Mammary epithelial cell (primary cell): ENCODE measurements around the gene RANBP6.
"Not testable (repeated sequence)": the region's sequence is repeated elsewhere in the genome, so short reads cannot be mapped to it uniquely, and the experiment has no call there.

Source experiments
- EZH2 ChIP-seq: IDR thresholded peaks from 2 replicates; pipeline ENCODE4 v1.6.1; 2012; ENCODE audit warnings: low read length, inconsistent platforms, borderline replicate concordance
- TF ChIP-seq, protein P1 (sequence below), 2 donors: IDR thresholded peaks in 1 of 2; conservative IDR thresholded peaks in 1 of 2; 2 replicates each; pipeline ENCODE4 v1.5.1; 2011 to 2012; ENCODE audit warnings: inconsistent platforms in 2 of 2, low read length in 2 of 2, mild to moderate bottlenecking in 2 of 2, control low read depth in 1 of 2, low read depth in 1 of 2; ENCODE audit not compliant: insufficient read depth in 1 of 2; ENCODE audit errors: extremely low read depth in 1 of 2

DNA sequence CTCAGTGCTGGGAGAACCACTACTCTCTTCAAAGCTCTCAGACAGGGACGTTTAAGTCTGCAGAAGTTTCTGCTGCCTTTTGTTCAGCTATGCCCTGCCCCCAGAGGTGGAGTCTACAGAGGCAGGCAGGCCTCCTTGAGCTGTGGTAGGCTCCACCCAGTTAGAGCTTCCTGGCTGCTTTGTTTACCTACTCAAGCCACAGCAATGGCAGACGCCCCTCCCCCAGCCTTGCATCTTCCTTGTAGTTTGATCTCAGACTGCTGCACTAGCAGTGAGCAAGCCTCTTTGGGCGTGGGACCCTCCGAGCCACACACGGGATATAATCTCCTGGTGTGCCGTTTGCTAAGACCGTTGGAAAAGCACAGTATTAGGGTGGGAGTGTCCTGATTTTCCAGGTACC lies 47.7 kb upstream of the RANBP6 start:
- TF ChIP-seq, protein P1, sequence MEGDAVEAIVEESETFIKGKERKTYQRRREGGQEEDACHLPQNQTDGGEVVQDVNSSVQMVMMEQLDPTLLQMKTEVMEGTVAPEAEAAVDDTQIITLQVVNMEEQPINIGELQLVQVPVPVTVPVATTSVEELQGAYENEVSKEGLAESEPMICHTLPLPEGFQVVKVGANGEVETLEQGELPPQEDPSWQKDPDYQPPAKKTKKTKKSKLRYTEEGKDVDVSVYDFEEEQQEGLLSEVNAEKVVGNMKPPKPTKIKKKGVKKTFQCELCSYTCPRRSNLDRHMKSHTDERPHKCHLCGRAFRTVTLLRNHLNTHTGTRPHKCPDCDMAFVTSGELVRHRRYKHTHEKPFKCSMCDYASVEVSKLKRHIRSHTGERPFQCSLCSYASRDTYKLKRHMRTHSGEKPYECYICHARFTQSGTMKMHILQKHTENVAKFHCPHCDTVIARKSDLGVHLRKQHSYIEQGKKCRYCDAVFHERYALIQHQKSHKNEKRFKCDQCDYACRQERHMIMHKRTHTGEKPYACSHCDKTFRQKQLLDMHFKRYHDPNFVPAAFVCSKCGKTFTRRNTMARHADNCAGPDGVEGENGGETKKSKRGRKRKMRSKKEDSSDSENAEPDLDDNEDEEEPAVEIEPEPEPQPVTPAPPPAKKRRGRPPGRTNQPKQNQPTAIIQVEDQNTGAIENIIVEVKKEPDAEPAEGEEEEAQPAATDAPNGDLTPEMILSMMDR (conservative IDR thresholded peaks at IDR 0.05 in 1 of 2, IDR thresholded peaks at IDR 0.05 in 1 of 2; ENCODE audit: extremely low read depth in 1 of 2, insufficient read depth in 1 of 2, low read depth in 1 of 2, low read length in 2 of 2): not testable (repeated sequence)
- not testable (repeated sequence) for TF ChIP-seq EZH2
